IMR-90 (cell line): ENCODE results near the gene C10orf90. TPM values are rescaled to one million over a fixed set of nuclear protein-coding genes. Genes with fewer than 3 reads are reported as not detected.

Experiments
- ATAC-seq: fragments of 200-7000 bp; cut with Tn5 transposase; 2 replicates; pipeline ENCODE4 v1.9.1; 2020; ENCODE audit warnings: low read depth, mild to moderate bottlenecking, moderate library complexity
- BruUV-seq: library from RNA; stranded (reverse); fragments of 400-500 nt; replicated peaks from 2 replicates; lab custom pipeline; 2021; lab: Mats Ljungman, UMichigan
- CTCF ChIA-PET: fragments of 300-600 bp; formaldehyde crosslinking; extraction: SDS; loops from one replicate; lab custom pipeline; 2021; ENCODE audit warnings: antibody characterized with exemption; lab: Yijun Ruan, JAX
- POLR2A ChIA-PET: fragments of 300-600 bp; sonication (Branson Sonifier 250); formaldehyde crosslinking; loops from one replicate; lab custom pipeline; 2022; ENCODE audit warnings: antibody characterized with exemption; ENCODE audit not compliant: unreplicated experiment; lab: Charles Lee
- DNase-seq: peaks from one replicate; pipeline ENCODE4 v3.0.0; 2013
- H2AFZ ChIP-seq: replicated peaks from 2 replicates; pipeline ENCODE3; 2013; ENCODE audit warnings: low read length, mild to moderate bottlenecking; ENCODE audit not compliant: poor library complexity
- H2AK5ac ChIP-seq: 2 replicates; pipeline ENCODE4 v1.6.1; 2013; ENCODE audit warnings: low read depth, low read length, inconsistent platforms
- H2AK9ac ChIP-seq: replicated peaks from 2 replicates; pipeline ENCODE3; 2013; ENCODE audit warnings: mild to moderate bottlenecking, low read depth, low read length, moderate library complexity; ENCODE audit not compliant: poor library complexity
- H2BK120ac ChIP-seq: 2 replicates; pipeline ENCODE4 v1.6.1; 2013; ENCODE audit warnings: low read depth, low read length, inconsistent platforms
- H2BK15ac ChIP-seq: 3 replicates; pipeline ENCODE4 v1.6.1; 2013; ENCODE audit warnings: low read depth, low read length, inconsistent platforms
- H2BK20ac ChIP-seq: 2 replicates; pipeline ENCODE4 v1.6.1; 2013; ENCODE audit warnings: low read depth, mild to moderate bottlenecking, inconsistent platforms, low read length, moderate library complexity
- H2BK5ac ChIP-seq: 2 replicates; pipeline ENCODE4 v1.6.1; 2013; ENCODE audit warnings: mild to moderate bottlenecking, low read depth, low read length, inconsistent platforms; ENCODE audit not compliant: poor library complexity, severe bottlenecking
- H3K14ac ChIP-seq: replicated peaks from 2 replicates; pipeline ENCODE4 v1.6.1; 2013; ENCODE audit warnings: low read depth, low read length, inconsistent platforms
- H3K18ac ChIP-seq: 2 replicates; pipeline ENCODE4 v1.6.1; 2013; ENCODE audit warnings: low read depth, low read length, control low read depth
- H3K23ac ChIP-seq: 2 replicates; pipeline ENCODE4 v1.6.1; 2013; ENCODE audit warnings: low read depth, low read length, inconsistent platforms
- H3K27ac ChIP-seq: 2 replicates; pipeline ENCODE4 v1.5.1; 2013; ENCODE audit warnings: mild to moderate bottlenecking, control low read depth, low read length; ENCODE audit not compliant: insufficient read depth
- H3K27me3 ChIP-seq: 2 replicates; pipeline ENCODE4 v1.6.1; 2013; ENCODE audit warnings: low read length; ENCODE audit not compliant: control insufficient read depth, insufficient read depth
- H3K36me3 ChIP-seq: 2 replicates; pipeline ENCODE4 v1.6.1; 2013; ENCODE audit warnings: low read length, mixed read lengths; ENCODE audit not compliant: control insufficient read depth, insufficient read depth
- H3K4ac ChIP-seq: 2 replicates; pipeline ENCODE4 v1.6.1; 2013; ENCODE audit warnings: low read depth, low read length, inconsistent platforms
- H3K4me1 ChIP-seq: 2 replicates; pipeline ENCODE4 v1.6.1; 2013; ENCODE audit warnings: low read length, mixed read lengths; ENCODE audit not compliant: control insufficient read depth, insufficient read depth
- H3K4me2 ChIP-seq: 2 replicates; pipeline ENCODE4 v1.6.1; 2013; ENCODE audit warnings: low read depth, mild to moderate bottlenecking, control low read depth, low read length, moderate library complexity
- H3K4me3 ChIP-seq: 2 replicates; pipeline ENCODE4 v1.5.1; 2013; ENCODE audit warnings: low read depth, mild to moderate bottlenecking, control low read depth, low read length, moderate library complexity; ENCODE audit not compliant: insufficient read depth
- H3K56ac ChIP-seq: 2 replicates; pipeline ENCODE4 v1.6.1; 2013; ENCODE audit warnings: low read length, inconsistent platforms; ENCODE audit not compliant: insufficient read depth; ENCODE audit errors: extremely low read depth
- H3K79me1 ChIP-seq, 2 experiments: 2 replicates each; pipeline ENCODE4 v1.6.1; 2013; ENCODE audit warnings: low read length in 2 of 2, inconsistent platforms in 1 of 2, low read depth in 1 of 2
- H3K9ac ChIP-seq: 2 replicates; pipeline ENCODE4 v1.6.1; 2013; ENCODE audit warnings: low read depth, low read length, control low read depth
- H3K9me1 ChIP-seq: 2 replicates; pipeline ENCODE4 v1.6.1; 2013; ENCODE audit warnings: low read length, inconsistent platforms; ENCODE audit not compliant: insufficient read depth
- H3K9me3 ChIP-seq: 2 replicates; pipeline ENCODE4 v1.6.1; 2013; ENCODE audit warnings: low read length; ENCODE audit not compliant: control insufficient read depth, insufficient read depth
- H4K20me1 ChIP-seq: 2 replicates; pipeline ENCODE4 v1.6.1; 2013; ENCODE audit warnings: low read length, inconsistent platforms; ENCODE audit not compliant: insufficient read depth
- H4K5ac ChIP-seq: 2 replicates; pipeline ENCODE4 v1.6.1; 2013; ENCODE audit warnings: mild to moderate bottlenecking, low read depth, low read length, control low read depth
- H4K8ac ChIP-seq, 2 experiments: 2 replicates each; pipeline ENCODE4 v1.6.1; 2013; ENCODE audit warnings: low read depth in 2 of 2, low read length in 2 of 2, control low read depth in 1 of 2, inconsistent platforms in 1 of 2
- H4K91ac ChIP-seq: 2 replicates; pipeline ENCODE4 v1.6.1; 2013; ENCODE audit warnings: low read depth, low read length, inconsistent platforms; ENCODE audit not compliant: insufficient read depth
- BHLHE40 ChIP-seq: fragments of 150-350 bp; IDR thresholded peaks from 2 replicates; pipeline ENCODE4 v1.6.1; 2016; ENCODE audit warnings: mild to moderate bottlenecking, low read depth, low read length
- CEBPB ChIP-seq: IDR thresholded peaks from 2 replicates; pipeline ENCODE4 v1.6.1; 2012; ENCODE audit warnings: low read depth, low read length, improper control_type of control experiment
- CTCF ChIP-seq: conservative IDR thresholded peaks from 2 replicates; pipeline ENCODE4 v1.5.1; 2012; ENCODE audit warnings: mild to moderate bottlenecking, low read depth, low read length, improper control_type of control experiment
- ELK1 ChIP-seq: fragments of 150-350 bp; IDR thresholded peaks from 2 replicates; pipeline ENCODE4 v1.6.1; 2016; ENCODE audit warnings: low read depth, mild to moderate bottlenecking, low read length, moderate library complexity, borderline replicate concordance
- FOS ChIP-seq: fragments of 150-350 bp; IDR thresholded peaks from 2 replicates; pipeline ENCODE4 v1.6.1; 2016; ENCODE audit warnings: low read depth, low read length
- POLR2A ChIP-seq: IDR thresholded peaks from 2 replicates; pipeline ENCODE4 v1.6.1; 2012; ENCODE audit warnings: mild to moderate bottlenecking, low read depth, low read length
- RFX5 ChIP-seq: IDR thresholded peaks from 2 replicates; pipeline ENCODE4 v1.8.0; 2012; ENCODE audit warnings: low read depth, mild to moderate bottlenecking, low read length, moderate library complexity
- WGBS, 2 experiments: methylation state at CpG; one replicate each; pipeline versions ENCODE4 v1.1.5 to v1.1.7; 2013; ENCODE audit warnings: missing lambda C conversion rate in 2 of 2; ENCODE audit not compliant: insufficient read length in 1 of 2; ENCODE audit errors: extremely low coverage in 2 of 2; 5-methylcytosine and 5-hydroxymethylcytosine counted together
- dilution Hi-C: fragments of 300-500 bp; cut with HindIII; formaldehyde crosslinking; loops from one replicate; pipeline ENCODE4 v1.14.3; 2018; ENCODE audit warnings: low sequenced_read_pairs; ENCODE audit not compliant: unreplicated experiment
- in situ Hi-C: fragments of 300-500 bp; cut with MboI; formaldehyde crosslinking; loops from 3 replicates; pipeline ENCODE4 v1.14.3; 2019; ENCODE audit warnings: low sequenced_read_pairs, inconsistent platforms, mixed read lengths
- intact Hi-C: fragments of 100-400 bp; cut with micrococcal nuclease; formaldehyde crosslinking; loops from 2 replicates; pipeline ENCODE4 v1.10.0; 2022
- polyA plus RNA-seq, 3 experiments: library from polyadenylated mRNA; depleted of rRNA; stranded (reverse); fragments of >200 nt; gene quantifications; 2 replicates each; pipeline ENCODE4 v1.2.3, GENCODE V29; 2012; ENCODE audit warnings: low replicate concordance in 1 of 3
- total RNA-seq: library from RNA; depleted of rRNA; stranded (reverse); fragments of >200 nt; gene quantifications from 2 replicates; pipeline ENCODE4 v1.2.3, GENCODE V29; 2012

The C10orf90 gene
- total and polyA plus RNA-seq, 2 of the 4 experiments (the other 2 are of a cell fraction) = 0.05 to 0.18 TPM

DNA sequence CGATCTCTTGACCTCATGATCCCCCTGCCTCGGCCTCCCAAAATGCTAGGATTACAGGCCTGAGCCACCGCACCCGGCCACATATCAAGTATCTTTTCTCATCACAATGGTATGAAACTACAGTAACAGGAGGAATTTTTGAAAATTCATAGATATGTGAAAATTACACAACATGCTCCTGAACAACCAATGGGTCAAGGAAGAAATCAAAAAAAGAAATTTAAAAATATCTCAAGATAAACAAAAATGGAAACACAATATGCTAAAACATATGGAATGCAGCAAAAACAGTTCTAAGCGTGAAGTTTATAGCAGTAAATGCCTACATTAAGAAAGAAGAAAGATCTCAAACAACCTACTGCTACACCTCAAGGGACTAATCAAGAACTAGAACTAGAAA, 222.4 kb downstream of the C10orf90 start:
- TF ChIP-seq POLR2A (no peak), ELK1 (no peak), RFX5 (no peak), BHLHE40 (no peak), FOS (no peak), CEBPB (no peak), CTCF (no peak)
- Histone ChIP-seq H3K23ac (no peak overlapping the region), H3K79me1 (no peaks in the 10 kb centered on the region), H3K4me3 (no peak overlapping the region), H2BK20ac (no peak overlapping the region), H3K9me1 (no peaks in the 10 kb centered on the region), H3K27me3 (no peaks in the 10 kb centered on the region), H4K91ac (no peak overlapping the region), H2BK120ac (no peak overlapping the region), H4K20me1 (no peaks in the 10 kb centered on the region), H3K9me3 (no peaks in the 10 kb centered on the region), H3K9ac (no peak overlapping the region), H2AFZ (no peak overlapping the region), H3K27ac (no peak overlapping the region), H3K36me3 (no peaks in the 10 kb centered on the region), H2AK5ac (no peak overlapping the region), H4K5ac (no peak overlapping the region), H2BK15ac (no peak overlapping the region), H2AK9ac (no peak overlapping the region), H3K4ac (no peak overlapping the region), H4K8ac (no peak overlapping the region), H3K4me2 (no peak overlapping the region), H3K4me1 (no peaks in the 10 kb centered on the region), H3K18ac (no peak overlapping the region), H3K56ac (no peak overlapping the region), H3K14ac (no peak overlapping the region), H2BK5ac (no peak overlapping the region)
- no TSS peak for BruUV-seq
- in situ Hi-C loops (no loop called here), dilution Hi-C loops (no loop called here), intact Hi-C loops (no loop called here)
- POLR2A ChIA-PET = no interaction called here
- CTCF ChIA-PET = no interaction called here
- WGBS, 2 experiments = no CpG with 5 or more reads among the region's 5 CpGs
- ATAC-seq (no peak), DNase-seq (no peak)
